Panc1 (cell line): Measurements from ENCODE around the gene SAMD4A.
"Not testable (repeated sequence)": the region's sequence is repeated elsewhere in the genome, so short reads cannot be mapped to it uniquely, and the experiment has no call there.

Source experiments
- CTCF ChIP-seq: fragments of 450-650 bp; IDR thresholded peaks from 2 replicates; pipeline ENCODE4 v1.5.1; 2017; ENCODE audit warnings: mild to moderate bottlenecking
- POLR2AphosphoS5 ChIP-seq: IDR thresholded peaks from 2 replicates; pipeline ENCODE4 v1.6.1; 2012; ENCODE audit warnings: mild to moderate bottlenecking, low read depth, low read length, moderate library complexity
- SIN3A ChIP-seq: IDR thresholded peaks from 2 replicates; pipeline ENCODE4 v1.6.1; 2012; ENCODE audit warnings: low read depth, mild to moderate bottlenecking, low read length, moderate library complexity, borderline replicate concordance; ENCODE audit not compliant: insufficient read depth

GRCh38 chr14:54801482-54801881, 234.6 kb downstream of the SAMD4A start:
- TF ChIP-seq CTCF, POLR2AphosphoS5, SIN3A: not testable (repeated sequence)
